HG03039 (cell line): Measurements from ENCODE around the gene MACROD2.
"Not testable (repeated sequence)": the region's sequence is repeated elsewhere in the genome, so short reads cannot be mapped to it uniquely, and the experiment has no call there.

Experiments used
- ATAC-seq: cut with Tn5 transposase; IDR thresholded peaks from one replicate; pipeline ENCODE4 v1.9.1; 2021; ENCODE audit warnings: mild to moderate bottlenecking, moderate library complexity; ENCODE audit not compliant: unreplicated experiment

The MACROD2 gene

GRCh38 chr20:14963262-14963663 is 967.9 kb downstream of the MACROD2 start:
- no peak for ATAC-seq

GRCh38 chr20:14966203-14966602 is 970.9 kb downstream of the MACROD2 start:
- no peak for ATAC-seq

GRCh38 chr20:14966808-14967207 is 971.5 kb downstream of the MACROD2 start:
- no peak for ATAC-seq

- no peak for ATAC-seq
Measured at GRCh38 chr20:14972256-14972655, 976.9 kb downstream of the MACROD2 start.

GRCh38 chr20:14972690-14973089 is 977.4 kb downstream of the MACROD2 start:
- ATAC-seq: no peak

- no peak for ATAC-seq
Measured at GRCh38 chr20:14979453-14979986, 984.2 kb downstream of the MACROD2 start.

- ATAC-seq: not testable (repeated sequence)
Measured at GRCh38 chr20:14981486-14981885, 986.2 kb downstream of the MACROD2 start.

GRCh38 chr20:14982324-14982723 is 987.0 kb downstream of the MACROD2 start:
- not testable (repeated sequence) for ATAC-seq

GRCh38 chr20:14984305-14984704 is 989.0 kb downstream of the MACROD2 start:
- no peak for ATAC-seq

GRCh38 chr20:14984768-14985622 is 989.7 kb downstream of the MACROD2 start:
- ATAC-seq: no peak

GRCh38 chr20:14986026-14986655 is 990.8 kb downstream of the MACROD2 start:
- no peak for ATAC-seq

GRCh38 chr20:14986656-14987055 is 991.3 kb downstream of the MACROD2 start:
- no peak for ATAC-seq

- ATAC-seq: no peak
Measured at GRCh38 chr20:14989535-14990290, 994.4 kb downstream of the MACROD2 start.

GRCh38 chr20:14991023-14991422 is 995.7 kb downstream of the MACROD2 start:
- no peak for ATAC-seq

GRCh38 chr20:14992153-14992552 is 996.8 kb downstream of the MACROD2 start:
- no peak for ATAC-seq

GRCh38 chr20:14992961-14993360 is 997.6 kb downstream of the MACROD2 start:
- no peak for ATAC-seq

- ATAC-seq: no peak
Measured at GRCh38 chr20:14996883-14997672, 1001.8 kb downstream of the MACROD2 start.

GRCh38 chr20:14997791-14998190 is 1002.5 kb downstream of the MACROD2 start:
- ATAC-seq: no peak

GRCh38 chr20:15005300-15005986 is 1010.1 kb downstream of the MACROD2 start:
- no peak for ATAC-seq

- ATAC-seq: no peak
Measured at GRCh38 chr20:15011631-15012030, 1016.3 kb downstream of the MACROD2 start.
